Tibial nerve (tissue), 4 donors: Measurements from ENCODE around the gene CDC42EP3.

Experiments
- EP300 ChIP-seq, 2 donors: sonication (generic); formaldehyde crosslinking; IDR thresholded peaks; one replicate each; pipeline ENCODE4 v1.6.1; 2017; ENCODE audit warnings: antibody characterized with exemption in 2 of 2, mild to moderate bottlenecking in 1 of 2
- TF ChIP-seq, protein P1 (sequence below), 5 experiments: fragments of 200-600 bp in 3 of 5; fragments of 450-650 bp in 2 of 5; sonication (generic) in 3 of 5; IDR thresholded peaks; one replicate each; pipeline ENCODE4 v1.5.1; 2016 to 2019; ENCODE audit warnings: antibody characterized with exemption in 5 of 5, mild to moderate bottlenecking in 3 of 5, moderate library complexity in 2 of 5

DNA sequence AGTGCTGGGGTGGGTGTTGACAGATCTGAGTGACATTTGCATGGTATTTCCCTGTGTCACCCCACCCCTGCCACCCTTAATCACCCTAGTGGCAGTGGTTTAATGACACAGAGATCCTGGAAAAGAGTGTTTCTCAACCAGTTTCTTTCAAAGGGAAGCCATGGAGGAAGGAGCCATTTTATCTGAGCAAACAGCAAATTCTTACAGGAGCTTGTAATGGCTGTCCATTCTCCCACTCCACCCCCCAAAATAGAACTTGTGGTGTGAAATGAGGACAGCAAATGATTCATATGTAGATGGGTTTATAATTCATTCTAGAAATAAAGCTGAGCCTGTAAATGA, 51.5 kb downstream of the CDC42EP3 start:
- TF ChIP-seq, protein P1, sequence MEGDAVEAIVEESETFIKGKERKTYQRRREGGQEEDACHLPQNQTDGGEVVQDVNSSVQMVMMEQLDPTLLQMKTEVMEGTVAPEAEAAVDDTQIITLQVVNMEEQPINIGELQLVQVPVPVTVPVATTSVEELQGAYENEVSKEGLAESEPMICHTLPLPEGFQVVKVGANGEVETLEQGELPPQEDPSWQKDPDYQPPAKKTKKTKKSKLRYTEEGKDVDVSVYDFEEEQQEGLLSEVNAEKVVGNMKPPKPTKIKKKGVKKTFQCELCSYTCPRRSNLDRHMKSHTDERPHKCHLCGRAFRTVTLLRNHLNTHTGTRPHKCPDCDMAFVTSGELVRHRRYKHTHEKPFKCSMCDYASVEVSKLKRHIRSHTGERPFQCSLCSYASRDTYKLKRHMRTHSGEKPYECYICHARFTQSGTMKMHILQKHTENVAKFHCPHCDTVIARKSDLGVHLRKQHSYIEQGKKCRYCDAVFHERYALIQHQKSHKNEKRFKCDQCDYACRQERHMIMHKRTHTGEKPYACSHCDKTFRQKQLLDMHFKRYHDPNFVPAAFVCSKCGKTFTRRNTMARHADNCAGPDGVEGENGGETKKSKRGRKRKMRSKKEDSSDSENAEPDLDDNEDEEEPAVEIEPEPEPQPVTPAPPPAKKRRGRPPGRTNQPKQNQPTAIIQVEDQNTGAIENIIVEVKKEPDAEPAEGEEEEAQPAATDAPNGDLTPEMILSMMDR (IDR thresholded peaks at IDR 0.05), result no peak
- TF ChIP-seq EP300 (IDR thresholded peaks at IDR 0.05), result no peak
